Adrenal gland (tissue), 12 donors: ENCODE results near the gene CRABP1. TPM values are rescaled to one million over a fixed set of nuclear protein-coding genes. Genes with fewer than 3 reads are reported as not detected.

ENCODE experiments used
- DNase-seq, 7 donors: peaks; one replicate each; pipeline ENCODE4 v3.0.0-alpha.2; 2019 to 2020
- H3K27ac ChIP-seq, 5 donors: fragments of 200-600 bp; sonication (generic) in 4 of 5; 1 replicate in 3 of 5; 2 replicates in 2 of 5; pipeline versions ENCODE4 v1.5.1 to v1.8.0; 2016 to 2020; ENCODE audit warnings: mild to moderate bottlenecking in 1 of 5
- H3K27me3 ChIP-seq: fragments of 200-600 bp; 2 replicates; pipeline ENCODE4 v1.8.0; 2021
- H3K36me3 ChIP-seq, 2 donors: fragments of 200-600 bp; replicated peaks in 1 of 2; 1 replicate in 1 of 2; 2 replicates in 1 of 2; pipeline versions ENCODE4 v1.5.1 to v1.8.0; 2018 to 2022
- H3K4me1 ChIP-seq, 2 donors: fragments of 200-600 bp; replicated peaks in 1 of 2; 1 replicate in 1 of 2; 2 replicates in 1 of 2; pipeline versions ENCODE4 v1.5.1 to v1.8.0; 2018 to 2021
- H3K4me3 ChIP-seq, 4 donors: fragments of 200-600 bp; sonication (generic) in 3 of 4; one replicate each; pipeline ENCODE4 v1.5.1; 2016 to 2018
- H3K9me3 ChIP-seq, 3 donors: fragments of 200-600 bp; sonication (generic) in 1 of 3; replicated peaks in 1 of 3; 1 replicate in 2 of 3; 2 replicates in 1 of 3; pipeline versions ENCODE4 v1.5.1 to v1.8.0; 2016 to 2021
- POLR2A ChIP-seq, 2 donors: fragments of 450-650 bp; IDR thresholded peaks; one replicate each; pipeline ENCODE4 v1.6.1; 2017; ENCODE audit warnings: antibody characterized with exemption in 2 of 2, mild to moderate bottlenecking in 2 of 2, moderate library complexity in 1 of 2
- WGBS, 4 donors: extraction: QIAGEN DNeasy Blood & Tissue Kit in 2 of 4; methylation state at CpG; one replicate each; pipeline versions ENCODE4 v1.1.5 to v1.1.7; 2013 to 2017; 5-methylcytosine and 5-hydroxymethylcytosine counted together
- intact Hi-C, 2 donors: fragments of 100-400 bp; cut with DNase I; formaldehyde crosslinking; loops; one replicate each; pipeline versions ENCODE4 v1.14.1 to v1.15.0; 2022 to 2023
- polyA plus RNA-seq, 3 donors: library from polyadenylated mRNA; stranded (reverse); fragments of 200-250 nt in 2 of 3; fragments of 350-450 nt in 1 of 3; fragmentation: Illumina TruSeq in 1 of 3; extraction: RNeasy Lipid Tissue Mini Kit (QIAGEN cat#74804) in 1 of 3; gene quantifications; one replicate each; pipeline ENCODE4 v1.2.3, GENCODE V29; 2013 to 2014
- total RNA-seq, 9 donors: library from RNA; depleted of rRNA in 4 of 9; stranded (reverse); fragments of >200 nt in 4 of 9; fragments of 120-200 nt in 1 of 9; fragmentation: NEBNext Ultra II Directional in 1 of 9; extraction: Animal tissue kit (Norgen Biotek cat#: 25700) in 1 of 9; gene quantifications; one replicate each; pipeline versions ENCODE4 v1.1.0 to v1.2.4, GENCODE V29; 2013 to 2023
- TF ChIP-seq, protein P1 (sequence below), 6 experiments: fragments of 450-650 bp in 4 of 6; fragments of 200-600 bp in 2 of 6; sonication (generic) in 1 of 6; IDR thresholded peaks; 1 replicate in 5 of 6; 2 replicates in 1 of 6; pipeline versions ENCODE4 v1.5.1 to v1.8.0; 2016 to 2021; ENCODE audit warnings: antibody characterized with exemption in 6 of 6, mild to moderate bottlenecking in 2 of 6, moderate library complexity in 1 of 6
- donor health status: healthy with polysubstance abuse.
- donor health status: Bipolar disorder and iron deficiency.
- donor health status: DM: yes; HTN: yes; CAD: no.
- donor health status: DM: no; HTN: no; CAD: no.
- donor health status: DM: no; HTN: no; CAD: no.
- donor health status: DM: yes; HTN: yes; CAD: no.

The CRABP1 gene
- total and polyA plus RNA-seq, 12 donors, result 0.39 to 2.4 (median 0.80) TPM; not detected in 3

DNA sequence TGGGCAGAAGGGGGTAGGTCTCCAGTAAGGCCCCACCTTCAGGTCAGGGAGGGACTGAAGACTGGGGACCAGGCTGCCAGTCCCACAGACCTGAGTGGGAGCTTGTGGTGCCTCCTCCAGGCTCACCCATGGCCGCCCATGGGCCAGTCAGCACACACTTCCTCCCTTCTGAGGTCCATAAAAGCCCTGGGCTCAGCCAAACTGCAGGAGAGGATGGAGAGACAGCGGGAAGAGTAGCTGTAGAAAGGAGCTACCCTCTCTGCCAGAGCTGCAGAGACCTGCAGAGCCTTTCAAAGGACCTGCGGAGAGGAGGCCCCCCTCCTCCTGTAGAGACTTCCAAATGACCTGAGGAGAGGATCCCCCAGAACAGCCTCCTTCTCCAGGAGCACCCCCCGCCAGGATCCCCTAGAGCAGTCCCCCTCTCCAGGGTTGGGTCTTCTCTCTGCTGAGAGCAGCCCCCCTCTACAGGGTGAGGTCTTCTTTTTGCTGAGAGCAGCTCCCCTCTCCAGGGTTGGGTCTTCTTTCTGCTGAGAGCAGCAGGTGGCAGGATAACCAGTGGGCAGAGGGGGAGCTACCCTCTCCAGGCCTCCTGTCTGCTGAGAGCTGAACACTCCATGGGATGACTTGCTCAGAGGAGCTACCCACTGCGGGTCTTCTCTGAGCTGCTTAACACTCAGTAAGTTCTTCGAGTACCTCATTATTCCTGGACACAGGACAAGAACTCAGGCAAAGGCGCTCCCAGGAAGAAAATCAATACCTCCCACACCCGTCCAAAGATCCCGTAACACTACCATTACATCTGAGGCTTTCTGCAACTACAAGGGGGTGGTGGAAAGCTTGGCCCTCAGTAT, 35.7 kb upstream of the CRABP1 start:
- Histone ChIP-seq H3K27ac (no peak overlapping the region), H3K36me3 (no peaks in the 10 kb centered on the region), H3K4me1 (peaks cover 0 to 6% of the 10 kb centered on the region in 2 donors), H3K27me3 (no peaks in the 10 kb centered on the region), H3K4me3 (no peak overlapping the region), H3K9me3 (no peaks in the 10 kb centered on the region)
- WGBS, 4 donors, result 78 to 91% (median 85%) methylated on average over 5 to 9 of the region's 9 CpGs
- TF ChIP-seq, protein P1, sequence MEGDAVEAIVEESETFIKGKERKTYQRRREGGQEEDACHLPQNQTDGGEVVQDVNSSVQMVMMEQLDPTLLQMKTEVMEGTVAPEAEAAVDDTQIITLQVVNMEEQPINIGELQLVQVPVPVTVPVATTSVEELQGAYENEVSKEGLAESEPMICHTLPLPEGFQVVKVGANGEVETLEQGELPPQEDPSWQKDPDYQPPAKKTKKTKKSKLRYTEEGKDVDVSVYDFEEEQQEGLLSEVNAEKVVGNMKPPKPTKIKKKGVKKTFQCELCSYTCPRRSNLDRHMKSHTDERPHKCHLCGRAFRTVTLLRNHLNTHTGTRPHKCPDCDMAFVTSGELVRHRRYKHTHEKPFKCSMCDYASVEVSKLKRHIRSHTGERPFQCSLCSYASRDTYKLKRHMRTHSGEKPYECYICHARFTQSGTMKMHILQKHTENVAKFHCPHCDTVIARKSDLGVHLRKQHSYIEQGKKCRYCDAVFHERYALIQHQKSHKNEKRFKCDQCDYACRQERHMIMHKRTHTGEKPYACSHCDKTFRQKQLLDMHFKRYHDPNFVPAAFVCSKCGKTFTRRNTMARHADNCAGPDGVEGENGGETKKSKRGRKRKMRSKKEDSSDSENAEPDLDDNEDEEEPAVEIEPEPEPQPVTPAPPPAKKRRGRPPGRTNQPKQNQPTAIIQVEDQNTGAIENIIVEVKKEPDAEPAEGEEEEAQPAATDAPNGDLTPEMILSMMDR (IDR thresholded peaks at IDR 0.05), result no peak
- no peak for TF ChIP-seq POLR2A (IDR thresholded peaks at IDR 0.05)
- DNase-seq, result no peak
- intact Hi-C loops, result loop anchor here (5.0 kb wide), 1 partner anchor 118 kb away; no protein-coding TSS in a partner anchor

DNA sequence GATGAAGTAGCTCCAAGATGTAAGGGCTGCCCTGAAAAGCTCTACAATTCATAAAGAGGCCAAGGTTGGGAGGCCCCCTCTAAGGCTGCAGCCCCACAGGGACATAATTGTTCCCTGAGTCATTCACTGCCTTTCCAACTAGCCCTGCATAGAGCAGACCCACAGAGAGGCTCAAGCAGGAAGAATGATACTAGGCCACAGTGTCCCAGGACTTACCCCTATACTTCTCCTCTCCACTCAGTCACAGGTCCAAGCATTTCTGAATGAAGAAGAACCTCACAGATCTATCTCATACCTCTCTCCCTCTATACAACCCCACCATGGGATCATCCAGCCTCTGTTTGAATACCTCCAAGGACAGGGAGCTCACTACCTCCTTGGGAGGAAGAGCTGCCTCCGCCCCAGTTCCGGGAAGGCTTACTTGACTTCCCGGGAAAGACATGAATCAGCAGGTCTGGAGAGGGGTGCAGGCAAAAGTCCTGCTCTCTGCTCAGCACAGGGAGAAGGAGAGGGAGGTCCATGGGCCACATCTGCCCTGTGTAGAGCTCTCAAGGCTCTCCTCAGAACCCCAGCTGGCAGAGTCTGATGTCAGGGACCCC, 33.9 kb upstream of the CRABP1 start:
- H3K27ac ChIP-seq, result peak overlapping the region in 1 of 5 donors; percentile 40
- H3K4me3 ChIP-seq, result no peak overlapping the region
- intact Hi-C loops, result loop anchor here (5.0 kb wide), 1 partner anchor 116 kb away; no protein-coding TSS in a partner anchor
- no peaks in the 10 kb centered on the region for H3K27me3 ChIP-seq
- 41 to 53% (median 47%) methylated on average over 3 of the region's 3 CpGs for WGBS, 4 donors
- no peak for TF ChIP-seq POLR2A (IDR thresholded peaks at IDR 0.05)
- TF ChIP-seq, protein P1 (IDR thresholded peaks at IDR 0.05), result no peak
- no peaks in the 10 kb centered on the region for H3K4me1 ChIP-seq
- H3K36me3 ChIP-seq, result no peaks in the 10 kb centered on the region
- no peaks in the 10 kb centered on the region for H3K9me3 ChIP-seq
- DNase-seq, result peak in 1 of 7 donors; percentile 9

DNA sequence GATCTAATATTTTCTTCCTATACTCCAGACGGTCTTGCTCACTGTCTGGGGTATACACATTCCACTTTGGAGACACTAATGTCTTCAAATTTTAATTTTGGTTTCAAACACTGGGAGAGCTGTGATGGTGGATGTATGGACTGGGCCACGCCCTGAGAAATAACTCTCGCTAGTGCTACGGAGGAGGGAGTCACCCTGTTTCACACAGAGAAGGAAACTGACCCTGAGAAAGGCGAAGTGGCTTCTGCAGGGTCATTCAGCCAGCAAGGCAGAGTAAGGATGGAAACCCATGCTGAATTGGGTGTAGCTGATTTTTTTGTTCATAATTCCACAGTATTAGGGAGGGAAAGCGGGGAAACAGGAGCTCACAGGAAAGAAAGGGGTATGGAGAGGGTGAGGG, 32.2 kb upstream of the CRABP1 start:
- no peak for DNase-seq
- H3K27me3 ChIP-seq, result no peaks in the 10 kb centered on the region

More for the DNA sequence above, 32.2 kb upstream of the CRABP1 start:
- Histone ChIP-seq H3K4me1 (no peaks in the 10 kb centered on the region), H3K27ac (no peak overlapping the region), H3K36me3 (no peaks in the 10 kb centered on the region), H3K9me3 (no peaks in the 10 kb centered on the region), H3K4me3 (no peak overlapping the region)
- intact Hi-C loops, result loop anchor here (5.0 kb wide), 1 partner anchor 114 kb away; no protein-coding TSS in a partner anchor
- 30 to 46% (median 32%) methylated on average over 6 of the region's 6 CpGs for WGBS, 4 donors
- TF ChIP-seq POLR2A (IDR thresholded peaks at IDR 0.05), result no peak
- TF ChIP-seq, protein P1 (IDR thresholded peaks at IDR 0.05), result no peak
